SK-N-MC (cell line): ENCODE data around the gene SHANK2.

Experiments used
- DNase-seq: peaks from one replicate; pipeline ENCODE4 v3.0.0-alpha.2; 2011; ENCODE audit warnings: low read depth, low spot score
- H3K27ac ChIP-seq: fragments of 200-600 bp; sonication (generic); 2 replicates; pipeline ENCODE4 v1.5.1; 2016; ENCODE audit warnings: mixed run types
- H3K36me3 ChIP-seq: fragments of 200-600 bp; sonication (generic); 2 replicates; pipeline ENCODE4 v1.6.1; 2017; ENCODE audit warnings: antibody characterized with exemption, low read length, mixed read lengths; ENCODE audit not compliant: insufficient read depth
- H3K4me3 ChIP-seq: fragments of 200-600 bp; sonication (generic); 2 replicates; pipeline ENCODE4 v1.5.1; 2016
- H3K9ac ChIP-seq: fragments of 200-600 bp; sonication (generic); 2 replicates; pipeline ENCODE4 v1.8.0; 2017; ENCODE audit warnings: mixed run types, mixed read lengths; ENCODE audit not compliant: insufficient read length
- H3K9me3 ChIP-seq: fragments of 200-600 bp; sonication (generic); 2 replicates; pipeline ENCODE4 v1.6.1; 2017; ENCODE audit warnings: low read depth, mild to moderate bottlenecking, antibody characterized with exemption, low read length, moderate library complexity, mixed read lengths
- EZH2 ChIP-seq: fragments of 200-600 bp; sonication (generic); IDR thresholded peaks from one replicate; pipeline ENCODE4 v1.6.1; 2017; ENCODE audit warnings: antibody characterized with exemption
- FOXP2 ChIP-seq: optimal IDR thresholded peaks from 2 replicates; pipeline ENCODE3; 2011; ENCODE audit warnings: mild to moderate bottlenecking, moderate library complexity; ENCODE audit not compliant: insufficient read depth; ENCODE audit errors: extremely low read length, control extremely low read depth
- POLR2AphosphoS5 ChIP-seq: IDR thresholded peaks from 2 replicates; pipeline ENCODE4 v1.6.1; 2012; ENCODE audit warnings: mild to moderate bottlenecking, low read depth, low read length, borderline replicate concordance

The SHANK2 gene

GRCh38 chr11:71255800-71256479, 3.6 kb upstream of the SHANK2 start:
- H3K9ac ChIP-seq = no peak overlapping the region
- no peak for TF ChIP-seq POLR2AphosphoS5
- no peak for TF ChIP-seq EZH2
- no peak for TF ChIP-seq FOXP2

GRCh38 chr11:71255323-71255722, 2.9 kb upstream of the SHANK2 start:
- H3K36me3 ChIP-seq = no peaks in the 10 kb centered on the region
- TF ChIP-seq EZH2 (no peak), FOXP2 (no peak), POLR2AphosphoS5 (no peak)

More at GRCh38 chr11:71255800-71256479, 3.6 kb upstream of the SHANK2 start:
- Histone ChIP-seq H3K9me3 (no peaks in the 10 kb centered on the region; the same call in 1 of the 2 replicates), H3K4me3 (no peak overlapping the region), H3K27ac (no peak overlapping the region), H3K36me3 (no peaks in the 10 kb centered on the region)
- DNase-seq = no peak

GRCh38 chr11:71253794-71254193, 1.4 kb upstream of the SHANK2 start:
- Histone ChIP-seq H3K9ac (no peak overlapping the region), H3K9me3 (no peaks in the 10 kb centered on the region; the same call in 1 of the 2 replicates), H3K36me3 (no peaks in the 10 kb centered on the region), H3K4me3 (no peak overlapping the region), H3K27ac (no peak overlapping the region)
- no peak for DNase-seq
- no peak for TF ChIP-seq EZH2
- no peak for TF ChIP-seq FOXP2
- TF ChIP-seq POLR2AphosphoS5 = no peak

More at GRCh38 chr11:71255323-71255722, 2.9 kb upstream of the SHANK2 start:
- Histone ChIP-seq H3K9me3 (no peaks in the 10 kb centered on the region; the same call in 1 of the 2 replicates), H3K27ac (no peak overlapping the region), H3K4me3 (no peak overlapping the region), H3K9ac (no peak overlapping the region)
- no peak for DNase-seq

GRCh38 chr11:71252770-71253730, 673 bp upstream of the SHANK2 start:
- no peak for DNase-seq
- H3K9me3 ChIP-seq = no peaks in the 10 kb centered on the region

GRCh38 chr11:71251761-71252268, 562 bp downstream of the SHANK2 start:
- Histone ChIP-seq H3K27ac (no peak overlapping the region), H3K4me3 (no peak overlapping the region; the same call in 1 of the 2 replicates), H3K9me3 (no peaks in the 10 kb centered on the region), H3K36me3 (no peaks in the 10 kb centered on the region), H3K9ac (no peak overlapping the region)
- no peak for TF ChIP-seq EZH2
- TF ChIP-seq POLR2AphosphoS5 = no peak
- no peak for TF ChIP-seq FOXP2
- DNase-seq = no peak

More at GRCh38 chr11:71252770-71253730, 673 bp upstream of the SHANK2 start:
- H3K27ac ChIP-seq = no peak overlapping the region
- H3K36me3 ChIP-seq = no peaks in the 10 kb centered on the region
- no peak overlapping the region for H3K4me3 ChIP-seq
- TF ChIP-seq FOXP2 (no peak), EZH2 (no peak), POLR2AphosphoS5 (no peak)
- no peak overlapping the region for H3K9ac ChIP-seq

- Histone ChIP-seq H3K9ac (no peak overlapping the region), H3K9me3 (no peaks in the 10 kb centered on the region), H3K27ac (no peak overlapping the region), H3K4me3 (no peak overlapping the region), H3K36me3 (no peaks in the 10 kb centered on the region)
- TF ChIP-seq FOXP2 = no peak
- TF ChIP-seq POLR2AphosphoS5 = no peak
- TF ChIP-seq EZH2 = no peak
- DNase-seq = no peak
These were observed 1.1 kb downstream of the SHANK2 start for GRCh38 chr11:71251151-71251721.

GRCh38 chr11:71250523-71251150, 1.7 kb downstream of the SHANK2 start:
- H3K27ac ChIP-seq = no peak overlapping the region
- TF ChIP-seq POLR2AphosphoS5 = no peak
- TF ChIP-seq EZH2 = no peak
- no peak for TF ChIP-seq FOXP2
- H3K36me3 ChIP-seq = no peaks in the 10 kb centered on the region
- no peaks in the 10 kb centered on the region for H3K9me3 ChIP-seq
- no peak overlapping the region for H3K9ac ChIP-seq
- H3K4me3 ChIP-seq = no peak overlapping the region
- DNase-seq = no peak
